HepG2 (cell line): Measurements from ENCODE around the gene PAK1IP1. TPM values are rescaled to one million over a fixed set of nuclear protein-coding genes. Genes with fewer than 3 reads are reported as not detected.
"Not testable (repeated sequence)": the region's sequence is repeated elsewhere in the genome, so short reads cannot be mapped to it uniquely, and the experiment has no call there.

ENCODE experiments used
- GABPA ChIP-seq, 2 experiments: IDR thresholded peaks; 2 replicates each; pipeline ENCODE4 v1.6.1; 2011 to 2016; ENCODE audit warnings: low read depth in 2 of 2, low read length in 1 of 2, missing biosample characterization in 1 of 2, missing genetic modification characterization in 1 of 2
- GZF1 ChIP-seq: sonication (generic); formaldehyde crosslinking; IDR thresholded peaks from 2 replicates; pipeline ENCODE4 v1.5.1; 2020; ENCODE audit warnings: mild to moderate bottlenecking, missing genetic modification reagents
- RCOR2 ChIP-seq: IDR thresholded peaks from 2 replicates; pipeline ENCODE4 v1.6.1; 2016; ENCODE audit warnings: missing biosample characterization, missing genetic modification reagents
- SATB2 ChIP-seq: sonication (generic); formaldehyde crosslinking; IDR thresholded peaks from 2 replicates; pipeline ENCODE4 v1.5.0; 2020; ENCODE audit warnings: missing genetic modification reagents
- SNAPC5 ChIP-seq: sonication (generic); formaldehyde crosslinking; IDR thresholded peaks from 2 replicates; pipeline ENCODE4 v1.8.1; 2023; ENCODE audit warnings: mild to moderate bottlenecking, missing genetic modification reagents, borderline replicate concordance
- UBTF ChIP-seq: sonication (generic); formaldehyde crosslinking; IDR thresholded peaks from 2 replicates; pipeline ENCODE4 v1.4.0; 2020; ENCODE audit warnings: mild to moderate bottlenecking, missing genetic modification reagents
- ZNF264 ChIP-seq: sonication (generic); formaldehyde crosslinking; IDR thresholded peaks from 2 replicates; pipeline ENCODE4 v1.4.0; 2020; ENCODE audit warnings: missing genetic modification reagents
- ZNF761 ChIP-seq: sonication (generic); formaldehyde crosslinking; conservative IDR thresholded peaks from 2 replicates; pipeline ENCODE4 v1.4.0; 2020; ENCODE audit warnings: mild to moderate bottlenecking, missing genetic modification reagents
- ZNF777 ChIP-seq: sonication (generic); formaldehyde crosslinking; IDR thresholded peaks from 2 replicates; pipeline ENCODE4 v1.4.0; 2020; ENCODE audit warnings: missing genetic modification reagents
- polyA plus RNA-seq, 8 experiments: library from polyadenylated mRNA; depleted of rRNA in 3 of 8; stranded (reverse) in 7 of 8; unstranded in 1 of 8; fragments of >200 nt; fragmentation: Illumina TruSeq in 4 of 8; extraction: Trizol in 4 of 8; gene quantifications; 2 replicates each; pipeline versions ENCODE4 v1.2.1 to v1.2.3, GENCODE V29; 2011 to 2016; ENCODE audit warnings: low read depth in 4 of 8, missing spikeins in 1 of 8, mixed read lengths in 1 of 8; ENCODE audit not compliant: insufficient read depth in 1 of 8
- total RNA-seq, 5 experiments: library from RNA; depleted of rRNA; stranded (reverse); fragments of >200 nt; fragmentation: Illumina TruSeq; extraction: Trizol; gene quantifications; 2 replicates each; pipeline ENCODE4 v1.2.3, GENCODE V29; 2016; ENCODE audit warnings: low read depth in 1 of 5
- TF ChIP-seq, protein P1 (sequence below): sonication (generic); formaldehyde crosslinking; IDR thresholded peaks from 2 replicates; pipeline ENCODE4 v1.5.1; 2020; ENCODE audit warnings: mild to moderate bottlenecking, missing genetic modification reagents, borderline replicate concordance
- TF ChIP-seq, protein P2 (sequence below): sonication (generic); formaldehyde crosslinking; IDR thresholded peaks from 2 replicates; pipeline ENCODE4 v1.5.1; 2020; ENCODE audit warnings: mild to moderate bottlenecking, moderate library complexity, missing genetic modification reagents
- TF ChIP-seq, protein P3 (sequence below): fragments of 450-650 bp; IDR thresholded peaks from 2 replicates; pipeline ENCODE4 v1.6.1; 2016
- TF ChIP-seq, protein P4 (sequence below): sonication (generic); formaldehyde crosslinking; IDR thresholded peaks from 2 replicates; pipeline ENCODE4 v1.4.0; 2020; ENCODE audit warnings: missing genetic modification reagents

Gene PAK1IP1
- total and polyA plus RNA-seq, 2 of the 13 experiments (the other 11 are each of a cell fraction or from before 2014, with no cell fraction given) = 23.4 to 66.2 TPM

DNA sequence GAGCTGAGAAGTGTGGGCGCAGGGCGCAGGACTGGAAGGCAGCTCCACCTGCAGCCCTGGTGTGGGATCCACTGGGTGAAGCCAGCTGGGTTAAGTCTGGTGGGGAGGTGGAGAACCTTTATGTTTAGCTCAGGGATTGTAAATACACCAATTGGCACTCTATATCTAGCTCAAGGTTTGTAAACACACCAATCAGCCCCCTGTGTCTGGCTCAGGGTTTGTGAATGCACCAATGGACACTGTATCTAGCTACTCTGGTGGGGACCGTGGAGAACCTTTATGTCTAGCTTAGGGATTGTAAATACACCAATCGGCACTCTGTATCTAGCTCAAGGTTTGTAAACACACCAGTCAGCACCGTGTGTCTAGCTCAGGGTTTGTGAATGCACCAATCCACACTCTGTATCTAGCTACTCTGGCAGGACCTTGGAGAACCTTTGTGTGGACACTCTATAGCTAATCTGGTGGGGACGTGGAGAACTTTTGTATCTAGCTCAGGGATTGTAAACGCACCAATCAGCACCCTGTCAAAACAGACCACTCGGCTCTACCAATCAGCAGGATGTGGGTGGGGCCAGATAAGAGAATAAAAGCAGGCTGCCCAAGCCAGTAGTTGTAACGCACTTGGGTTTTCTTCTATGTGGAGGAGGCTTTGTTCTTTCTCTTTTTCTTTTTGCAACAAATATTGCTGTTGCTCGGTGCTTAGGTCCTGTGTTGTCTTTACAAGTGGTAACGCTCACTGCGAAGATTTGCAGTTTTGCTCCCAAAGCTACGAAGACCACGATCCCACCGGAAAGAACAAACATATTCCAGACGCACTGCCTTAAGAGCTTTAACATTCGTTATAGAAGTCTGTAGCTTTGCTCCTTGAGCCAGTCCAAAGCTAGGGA, 26.4 kb downstream of the PAK1IP1 start (continued):
- TF ChIP-seq ZNF264 (CRISPR knock-in tag) (peak; percentile 71; the same call in 1 of the 2 replicates), RCOR2 (CRISPR knock-in tag) (peak; percentile 73; the same call in 1 of the 2 replicates), GZF1 (CRISPR knock-in tag) (peak; percentile 85; the same call in 1 of the 2 replicates), GABPA (CRISPR knock-in tag; IDR thresholded peaks at IDR 0.05; ENCODE audit: low read depth) (peak; percentile 49), ZNF777 (CRISPR knock-in tag) (peak; percentile 47; the same call in 1 of the 2 replicates), UBTF (CRISPR knock-in tag) (peak; percentile 63; the same call in 1 of the 2 replicates), SNAPC5 (CRISPR knock-in tag) (0 out of 2 replicates have a peak, but pooled peaks have one; percentile 57), ZNF761 (CRISPR knock-in tag) (0 out of 2 replicates have a peak, but pooled peaks have one; percentile 24), SATB2 (CRISPR knock-in tag) (0 out of 2 replicates have a peak, but pooled peaks have one; percentile 5)
- TF ChIP-seq, protein P1, sequence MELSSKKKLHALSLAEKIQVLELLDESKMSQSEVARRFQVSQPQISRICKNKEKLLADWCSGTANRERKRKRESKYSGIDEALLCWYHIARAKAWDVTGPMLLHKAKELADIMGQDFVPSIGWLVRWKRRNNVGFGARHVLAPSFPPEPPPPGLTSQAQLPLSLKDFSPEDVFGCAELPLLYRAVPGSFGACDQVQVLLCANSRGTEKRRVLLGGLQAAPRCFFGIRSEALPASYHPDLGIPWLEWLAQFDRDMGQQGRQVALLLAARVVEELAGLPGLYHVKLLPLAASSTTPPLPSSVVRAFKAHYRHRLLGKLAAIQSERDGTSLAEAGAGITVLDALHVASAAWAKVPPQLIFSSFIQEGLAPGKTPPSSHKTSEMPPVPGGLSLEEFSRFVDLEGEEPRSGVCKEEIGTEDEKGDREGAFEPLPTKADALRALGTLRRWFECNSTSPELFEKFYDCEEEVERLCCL (CRISPR knock-in tag) = peak; percentile 33; the same call in 1 of the 2 replicates
- TF ChIP-seq, protein P2, sequence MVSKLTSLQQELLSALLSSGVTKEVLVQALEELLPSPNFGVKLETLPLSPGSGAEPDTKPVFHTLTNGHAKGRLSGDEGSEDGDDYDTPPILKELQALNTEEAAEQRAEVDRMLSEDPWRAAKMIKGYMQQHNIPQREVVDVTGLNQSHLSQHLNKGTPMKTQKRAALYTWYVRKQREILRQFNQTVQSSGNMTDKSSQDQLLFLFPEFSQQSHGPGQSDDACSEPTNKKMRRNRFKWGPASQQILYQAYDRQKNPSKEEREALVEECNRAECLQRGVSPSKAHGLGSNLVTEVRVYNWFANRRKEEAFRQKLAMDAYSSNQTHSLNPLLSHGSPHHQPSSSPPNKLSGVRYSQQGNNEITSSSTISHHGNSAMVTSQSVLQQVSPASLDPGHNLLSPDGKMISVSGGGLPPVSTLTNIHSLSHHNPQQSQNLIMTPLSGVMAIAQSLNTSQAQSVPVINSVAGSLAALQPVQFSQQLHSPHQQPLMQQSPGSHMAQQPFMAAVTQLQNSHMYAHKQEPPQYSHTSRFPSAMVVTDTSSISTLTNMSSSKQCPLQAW (CRISPR knock-in tag) = 0 out of 2 replicates have a peak, but pooled peaks have one; percentile 73
- not testable (repeated sequence) for TF ChIP-seq GABPA (IDR thresholded peaks at IDR 0.05; ENCODE audit: low read depth, low read length)
- TF ChIP-seq, protein P3, sequence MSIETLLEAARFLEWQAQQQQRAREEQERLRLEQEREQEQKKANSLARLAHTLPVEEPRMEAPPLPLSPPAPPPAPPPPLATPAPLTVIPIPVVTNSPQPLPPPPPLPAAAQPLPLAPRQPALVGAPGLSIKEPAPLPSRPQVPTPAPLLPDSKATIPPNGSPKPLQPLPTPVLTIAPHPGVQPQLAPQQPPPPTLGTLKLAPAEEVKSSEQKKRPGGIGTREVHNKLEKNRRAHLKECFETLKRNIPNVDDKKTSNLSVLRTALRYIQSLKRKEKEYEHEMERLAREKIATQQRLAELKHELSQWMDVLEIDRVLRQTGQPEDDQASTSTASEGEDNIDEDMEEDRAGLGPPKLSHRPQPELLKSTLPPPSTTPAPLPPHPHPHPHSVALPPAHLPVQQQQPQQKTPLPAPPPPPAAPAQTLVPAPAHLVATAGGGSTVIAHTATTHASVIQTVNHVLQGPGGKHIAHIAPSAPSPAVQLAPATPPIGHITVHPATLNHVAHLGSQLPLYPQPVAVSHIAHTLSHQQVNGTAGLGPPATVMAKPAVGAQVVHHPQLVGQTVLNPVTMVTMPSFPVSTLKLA = peak; percentile 39; the same call in 1 of the 2 replicates
- TF ChIP-seq, protein P4, sequence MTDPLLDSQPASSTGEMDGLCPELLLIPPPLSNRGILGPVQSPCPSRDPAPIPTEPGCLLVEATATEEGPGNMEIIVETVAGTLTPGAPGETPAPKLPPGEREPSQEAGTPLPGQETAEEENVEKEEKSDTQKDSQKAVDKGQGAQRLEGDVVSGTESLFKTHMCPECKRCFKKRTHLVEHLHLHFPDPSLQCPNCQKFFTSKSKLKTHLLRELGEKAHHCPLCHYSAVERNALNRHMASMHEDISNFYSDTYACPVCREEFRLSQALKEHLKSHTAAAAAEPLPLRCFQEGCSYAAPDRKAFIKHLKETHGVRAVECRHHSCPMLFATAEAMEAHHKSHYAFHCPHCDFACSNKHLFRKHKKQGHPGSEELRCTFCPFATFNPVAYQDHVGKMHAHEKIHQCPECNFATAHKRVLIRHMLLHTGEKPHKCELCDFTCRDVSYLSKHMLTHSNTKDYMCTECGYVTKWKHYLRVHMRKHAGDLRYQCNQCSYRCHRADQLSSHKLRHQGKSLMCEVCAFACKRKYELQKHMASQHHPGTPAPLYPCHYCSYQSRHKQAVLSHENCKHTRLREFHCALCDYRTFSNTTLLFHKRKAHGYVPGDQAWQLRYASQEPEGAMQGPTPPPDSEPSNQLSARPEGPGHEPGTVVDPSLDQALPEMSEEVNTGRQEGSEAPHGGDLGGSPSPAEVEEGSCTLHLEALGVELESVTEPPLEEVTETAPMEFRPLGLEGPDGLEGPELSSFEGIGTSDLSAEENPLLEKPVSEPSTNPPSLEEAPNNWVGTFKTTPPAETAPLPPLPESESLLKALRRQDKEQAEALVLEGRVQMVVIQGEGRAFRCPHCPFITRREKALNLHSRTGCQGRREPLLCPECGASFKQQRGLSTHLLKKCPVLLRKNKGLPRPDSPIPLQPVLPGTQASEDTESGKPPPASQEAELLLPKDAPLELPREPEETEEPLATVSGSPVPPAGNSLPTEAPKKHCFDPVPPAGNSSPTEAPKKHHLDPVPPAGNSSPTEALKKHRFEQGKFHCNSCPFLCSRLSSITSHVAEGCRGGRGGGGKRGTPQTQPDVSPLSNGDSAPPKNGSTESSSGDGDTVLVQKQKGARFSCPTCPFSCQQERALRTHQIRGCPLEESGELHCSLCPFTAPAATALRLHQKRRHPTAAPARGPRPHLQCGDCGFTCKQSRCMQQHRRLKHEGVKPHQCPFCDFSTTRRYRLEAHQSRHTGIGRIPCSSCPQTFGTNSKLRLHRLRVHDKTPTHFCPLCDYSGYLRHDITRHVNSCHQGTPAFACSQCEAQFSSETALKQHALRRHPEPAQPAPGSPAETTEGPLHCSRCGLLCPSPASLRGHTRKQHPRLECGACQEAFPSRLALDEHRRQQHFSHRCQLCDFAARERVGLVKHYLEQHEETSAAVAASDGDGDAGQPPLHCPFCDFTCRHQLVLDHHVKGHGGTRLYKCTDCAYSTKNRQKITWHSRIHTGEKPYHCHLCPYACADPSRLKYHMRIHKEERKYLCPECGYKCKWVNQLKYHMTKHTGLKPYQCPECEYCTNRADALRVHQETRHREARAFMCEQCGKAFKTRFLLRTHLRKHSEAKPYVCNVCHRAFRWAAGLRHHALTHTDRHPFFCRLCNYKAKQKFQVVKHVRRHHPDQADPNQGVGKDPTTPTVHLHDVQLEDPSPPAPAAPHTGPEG (CRISPR knock-in tag) = peak; percentile 31; the same call in 1 of the 2 replicates
